OCI-LY1 (cell line): ENCODE results near the gene PCDHA1.

Experiments used
- H2AFZ ChIP-seq: fragments of 200-600 bp; sonication (generic), shearing (Covaris generic); 2 replicates; pipeline ENCODE4 v1.6.0; 2014; ENCODE audit warnings: antibody characterized with exemption, mild to moderate bottlenecking, low read length
- H3F3A ChIP-seq: fragments of 200-600 bp; sonication (generic), shearing (Covaris generic); 2 replicates; pipeline ENCODE4 v1.6.0; 2014; ENCODE audit warnings: mild to moderate bottlenecking, antibody characterized with exemption, low read length, moderate library complexity; ENCODE audit not compliant: insufficient read depth
- H3K27ac ChIP-seq: fragments of 200-600 bp; sonication (generic); 2 replicates; pipeline ENCODE4 v1.5.1; 2014; ENCODE audit warnings: low read length, mixed run types, mild to moderate bottlenecking, low read depth; ENCODE audit not compliant: poor library complexity, severe bottlenecking
- H3K27me3 ChIP-seq: fragments of 200-600 bp; sonication (generic); 2 replicates; pipeline ENCODE4 v1.6.0; 2014; ENCODE audit warnings: antibody characterized with exemption, mild to moderate bottlenecking, low read length, moderate library complexity; ENCODE audit not compliant: insufficient read depth
- H3K36me3 ChIP-seq: fragments of 200-600 bp; sonication (generic); 2 replicates; pipeline ENCODE4 v1.6.1; 2014; ENCODE audit warnings: mild to moderate bottlenecking, antibody characterized with exemption, low read length, moderate library complexity, mixed read lengths; ENCODE audit not compliant: insufficient read depth
- H3K4me1 ChIP-seq: fragments of 200-600 bp; sonication (generic); 2 replicates; pipeline ENCODE4 v1.5.1; 2014; ENCODE audit warnings: mild to moderate bottlenecking, low read length, moderate library complexity; ENCODE audit not compliant: insufficient read depth, severe bottlenecking
- H3K4me2 ChIP-seq: fragments of 200-600 bp; sonication (generic), shearing (Covaris generic); 2 replicates; pipeline ENCODE4 v1.6.1; 2014; ENCODE audit warnings: low read length
- H3K4me3 ChIP-seq: fragments of 200-600 bp; sonication (generic); 2 replicates; pipeline ENCODE4 v1.5.1; 2014; ENCODE audit warnings: low read length, low read depth, mild to moderate bottlenecking, mixed read lengths; ENCODE audit not compliant: poor library complexity, severe bottlenecking
- H3K79me2 ChIP-seq: fragments of 200-600 bp; shearing (Covaris generic); 2 replicates; pipeline ENCODE4 v1.6.1; 2016; ENCODE audit warnings: mixed run types, low read length, mixed read lengths; ENCODE audit not compliant: insufficient read depth
- H3K9ac ChIP-seq: fragments of 200-600 bp; sonication (generic), shearing (Covaris generic); 2 replicates; pipeline ENCODE4 v1.6.1; 2014; ENCODE audit warnings: mild to moderate bottlenecking, low read length, mixed read lengths
- H3K9me2 ChIP-seq: fragments of 200-600 bp; sonication (generic), shearing (Covaris generic); 2 replicates; pipeline ENCODE4 v1.6.1; 2014; ENCODE audit warnings: low read depth, mild to moderate bottlenecking, low read length, mixed read lengths
- H3K9me3 ChIP-seq: fragments of 200-600 bp; shearing (Covaris generic); 2 replicates; pipeline ENCODE4 v1.6.1; 2014; ENCODE audit warnings: low read length, mixed read lengths
- H4K20me1 ChIP-seq: fragments of 200-600 bp; sonication (generic), shearing (Covaris generic); 2 replicates; pipeline ENCODE4 v1.6.0; 2016; ENCODE audit warnings: mild to moderate bottlenecking, low read length; ENCODE audit not compliant: insufficient read depth
- EZH2 ChIP-seq: fragments of 200-600 bp; sonication (generic), shearing (Covaris generic); IDR thresholded peaks from 2 replicates; pipeline ENCODE4 v1.8.0; 2017; ENCODE audit warnings: borderline replicate concordance, mixed run types, mild to moderate bottlenecking, antibody characterized with exemption, low read length, moderate library complexity, mixed read lengths
- TF ChIP-seq, protein P1 (sequence below): fragments of 200-600 bp; sonication (generic), shearing (Covaris generic); IDR thresholded peaks from 2 replicates; pipeline ENCODE4 v1.5.1; 2017; ENCODE audit warnings: mild to moderate bottlenecking, antibody characterized with exemption, low read length, moderate library complexity, mixed read lengths

PCDHA1 gene

DNA sequence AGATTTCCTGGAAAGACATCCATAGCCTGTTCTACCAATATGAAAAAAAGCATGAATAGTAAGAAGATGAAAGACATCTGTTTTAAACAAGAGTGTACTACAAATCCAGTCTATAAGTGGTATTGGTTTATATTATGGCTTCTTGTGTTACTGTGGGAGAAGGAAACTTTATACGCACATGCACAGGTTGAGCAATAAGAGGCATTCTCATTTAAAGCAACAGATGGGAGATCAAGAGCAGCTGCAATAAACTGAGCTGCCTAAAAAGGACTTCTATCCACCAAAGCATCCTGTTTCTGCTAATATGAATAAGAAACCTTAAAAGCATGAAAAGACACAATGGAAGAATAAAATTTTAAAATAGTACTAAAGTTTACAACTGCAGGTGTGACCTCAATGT is 256.6 kb downstream of the PCDHA1 start:
- H3F3A ChIP-seq = no peaks in the 10 kb centered on the region
- TF ChIP-seq, protein P1, sequence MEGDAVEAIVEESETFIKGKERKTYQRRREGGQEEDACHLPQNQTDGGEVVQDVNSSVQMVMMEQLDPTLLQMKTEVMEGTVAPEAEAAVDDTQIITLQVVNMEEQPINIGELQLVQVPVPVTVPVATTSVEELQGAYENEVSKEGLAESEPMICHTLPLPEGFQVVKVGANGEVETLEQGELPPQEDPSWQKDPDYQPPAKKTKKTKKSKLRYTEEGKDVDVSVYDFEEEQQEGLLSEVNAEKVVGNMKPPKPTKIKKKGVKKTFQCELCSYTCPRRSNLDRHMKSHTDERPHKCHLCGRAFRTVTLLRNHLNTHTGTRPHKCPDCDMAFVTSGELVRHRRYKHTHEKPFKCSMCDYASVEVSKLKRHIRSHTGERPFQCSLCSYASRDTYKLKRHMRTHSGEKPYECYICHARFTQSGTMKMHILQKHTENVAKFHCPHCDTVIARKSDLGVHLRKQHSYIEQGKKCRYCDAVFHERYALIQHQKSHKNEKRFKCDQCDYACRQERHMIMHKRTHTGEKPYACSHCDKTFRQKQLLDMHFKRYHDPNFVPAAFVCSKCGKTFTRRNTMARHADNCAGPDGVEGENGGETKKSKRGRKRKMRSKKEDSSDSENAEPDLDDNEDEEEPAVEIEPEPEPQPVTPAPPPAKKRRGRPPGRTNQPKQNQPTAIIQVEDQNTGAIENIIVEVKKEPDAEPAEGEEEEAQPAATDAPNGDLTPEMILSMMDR = no peak
- TF ChIP-seq EZH2 = no peak
- no peaks in the 10 kb centered on the region for H3K4me1 ChIP-seq
- H3K27me3 ChIP-seq = no peaks in the 10 kb centered on the region
- H3K36me3 ChIP-seq = no peaks in the 10 kb centered on the region
- H3K9ac ChIP-seq = no peak overlapping the region
- no peak overlapping the region for H2AFZ ChIP-seq
- no peak overlapping the region for H3K27ac ChIP-seq
- H3K4me2 ChIP-seq = no peak overlapping the region
- no peak overlapping the region for H3K4me3 ChIP-seq
- no peaks in the 10 kb centered on the region for H3K79me2 ChIP-seq
- no peaks in the 10 kb centered on the region for H3K9me3 ChIP-seq
- H3K9me2 ChIP-seq = no peaks in the 10 kb centered on the region
- no peaks in the 10 kb centered on the region for H4K20me1 ChIP-seq

DNA sequence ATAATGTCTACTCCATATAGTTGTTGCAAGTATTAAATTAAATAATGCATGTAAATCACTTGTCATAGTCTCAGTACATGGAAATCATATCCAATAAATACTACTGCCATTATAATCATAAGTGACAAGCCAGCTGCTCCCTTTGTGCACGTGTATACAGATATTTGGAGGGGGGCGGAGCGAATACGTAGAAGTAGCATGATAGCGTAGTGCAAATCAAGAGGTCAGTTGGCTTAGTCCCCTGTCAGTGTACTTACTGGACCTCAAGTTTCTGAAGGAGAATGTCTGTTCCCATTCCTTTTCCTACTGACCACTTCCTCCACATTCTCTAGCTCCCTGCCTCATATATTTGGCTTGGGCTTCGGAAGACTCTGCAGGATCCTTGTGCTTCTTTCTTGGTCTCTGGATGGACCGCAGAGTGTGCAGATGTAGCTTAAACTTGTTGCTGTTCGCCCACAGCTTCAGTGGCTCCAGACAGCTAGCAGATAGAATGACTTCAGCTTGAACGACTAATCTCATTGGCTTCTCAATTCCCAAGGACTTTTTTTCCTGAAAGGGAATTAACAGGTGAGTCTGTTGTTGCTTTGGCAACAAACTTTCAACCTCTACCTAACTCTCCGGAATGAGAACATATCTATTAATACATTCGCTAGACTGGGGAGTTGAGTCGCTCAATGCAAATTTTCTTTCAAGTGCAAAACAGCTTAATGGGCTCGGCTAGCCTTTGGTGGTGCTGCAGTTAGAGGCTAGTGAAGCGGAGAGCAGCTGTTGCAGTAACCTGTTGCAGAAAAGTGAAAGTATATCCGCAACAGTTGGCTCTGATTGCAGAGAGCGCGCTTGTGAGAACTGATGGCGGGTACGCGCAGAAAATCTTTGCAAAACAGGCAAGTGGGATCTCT is 264.9 kb downstream of the PCDHA1 start, which contains the start of gene PCDHB1:
Gene PCDHB1, plus strand, starts transcription at position 753 of the 899 bp plus-strand sequence. Its CDS starts 97 bp downstream, at position 850.
- H3K4me2 ChIP-seq = no peak within 1 kb of the TSS
- H3K27ac ChIP-seq = no peak within 1 kb of the TSS
- H3F3A ChIP-seq = no peaks in the 10 kb centered on the region
- no peak within 1 kb of the TSS for H2AFZ ChIP-seq
- H3K4me3 ChIP-seq = no peak within 1 kb of the TSS
- TF ChIP-seq, protein P1 = no peak
- TF ChIP-seq EZH2 = no peak
- H3K27me3 ChIP-seq = no peaks in the 10 kb centered on the region
- H3K4me1 ChIP-seq = no peaks in the 10 kb centered on the region
- no peaks in the 10 kb centered on the region for H3K79me2 ChIP-seq
- no peaks in the 10 kb centered on the region for H3K9me2 ChIP-seq
- H3K36me3 ChIP-seq = no peaks in the 10 kb centered on the region
- no peak within 1 kb of the TSS for H3K9ac ChIP-seq
- H3K9me3 ChIP-seq = no peaks in the 10 kb centered on the region
- no peaks in the 10 kb centered on the region for H4K20me1 ChIP-seq

DNA sequence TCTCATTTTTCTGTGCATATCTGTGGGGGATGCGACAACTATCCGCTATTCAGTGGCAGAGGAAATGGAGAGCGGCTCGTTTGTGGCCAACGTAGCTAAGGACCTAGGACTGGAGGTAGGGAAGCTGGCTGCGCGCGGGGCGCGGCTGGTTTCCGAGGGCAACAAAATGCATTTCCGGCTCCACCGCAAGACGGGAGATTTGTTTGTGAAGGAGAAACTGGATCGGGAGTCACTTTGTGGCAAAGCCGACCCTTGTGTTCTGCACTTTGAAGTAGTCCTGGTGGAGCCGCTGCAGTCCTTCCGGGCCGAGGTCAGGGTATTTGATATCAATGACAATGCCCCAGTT is 265.6 kb downstream of the PCDHA1 start:
- Histone ChIP-seq H3K9me2 (no peaks in the 10 kb centered on the region), H2AFZ (no peak overlapping the region), H3K27me3 (no peaks in the 10 kb centered on the region), H3K79me2 (no peaks in the 10 kb centered on the region), H3K4me1 (no peaks in the 10 kb centered on the region), H4K20me1 (no peaks in the 10 kb centered on the region), H3K4me2 (no peak overlapping the region), H3K9me3 (no peaks in the 10 kb centered on the region), H3K36me3 (no peaks in the 10 kb centered on the region), H3K9ac (no peak overlapping the region), H3K27ac (no peak overlapping the region), H3F3A (no peaks in the 10 kb centered on the region), H3K4me3 (no peak overlapping the region)
- TF ChIP-seq, protein P1 = no peak
- TF ChIP-seq EZH2 = no peak
